NCI-H345 treated with DMSO at 0.1 percent for 48 hours (cell line): ENCODE results near the gene GDI1.

Experiments used
- DNase-seq: peaks from one replicate; lab custom pipeline; 2025; ENCODE audit not compliant: unreplicated experiment; lab: John Stamatoyannopoulos, UW

The GDI1 gene

GRCh38 chrX:154478728-154479622 lies 42.0 kb downstream of the GDI1 start, which contains the start of gene LAGE3:
Gene LAGE3 (minus strand): TSS chrX:154479281. CDS start chrX:154478915, 366 bp downstream.
- peak; percentile 74 for DNase-seq

GRCh38 chrX:154481195-154481594 lies 44.2 kb downstream of the GDI1 start:
- no peak for DNase-seq

- DNase-seq = no peak
Observed at GRCh38 chrX:154481911-154482601, 45.1 kb downstream of the GDI1 start.

GRCh38 chrX:154482786-154483185 lies 45.8 kb downstream of the GDI1 start:
- DNase-seq = no peak

GRCh38 chrX:154483325-154483724 lies 46.4 kb downstream of the GDI1 start:
- DNase-seq = no peak

GRCh38 chrX:154484255-154485149 lies 47.5 kb downstream of the GDI1 start:
- no peak for DNase-seq

GRCh38 chrX:154485150-154486051 lies 48.4 kb downstream of the GDI1 start:
- DNase-seq = no peak

- DNase-seq = no peak
Observed at GRCh38 chrX:154486052-154486395, 49.1 kb downstream of the GDI1 start.

GRCh38 chrX:154486396-154487207 lies 49.6 kb downstream of the GDI1 start, which contains the start of gene UBL4A:
Gene UBL4A (minus strand): TSS chrX:154486615. CDS start chrX:154486584, 31 bp downstream.
- no peak for DNase-seq

GRCh38 chrX:154487518-154488290 lies 50.8 kb downstream of the GDI1 start:
- no peak for DNase-seq

GRCh38 chrX:154488336-154489075 lies 51.6 kb downstream of the GDI1 start:
- no peak for DNase-seq

GRCh38 chrX:154489182-154489581 lies 52.2 kb downstream of the GDI1 start:
- DNase-seq = no peak

GRCh38 chrX:154490021-154490413 lies 53.1 kb downstream of the GDI1 start:
- no peak for DNase-seq

GRCh38 chrX:154490414-154491083 lies 53.6 kb downstream of the GDI1 start, which contains the start of gene SLC10A3:
Gene SLC10A3 (minus strand): TSS chrX:154490629. CDS start chrX:154488940, 1,689 bp downstream.
- peak; percentile 65 for DNase-seq
